ENCODE data around the gene TCF21.
"Not testable (repeated sequence)": the region's sequence is repeated elsewhere in the genome, so short reads cannot be mapped to it uniquely, and the experiment has no call there.

Gene TCF21

DNA sequence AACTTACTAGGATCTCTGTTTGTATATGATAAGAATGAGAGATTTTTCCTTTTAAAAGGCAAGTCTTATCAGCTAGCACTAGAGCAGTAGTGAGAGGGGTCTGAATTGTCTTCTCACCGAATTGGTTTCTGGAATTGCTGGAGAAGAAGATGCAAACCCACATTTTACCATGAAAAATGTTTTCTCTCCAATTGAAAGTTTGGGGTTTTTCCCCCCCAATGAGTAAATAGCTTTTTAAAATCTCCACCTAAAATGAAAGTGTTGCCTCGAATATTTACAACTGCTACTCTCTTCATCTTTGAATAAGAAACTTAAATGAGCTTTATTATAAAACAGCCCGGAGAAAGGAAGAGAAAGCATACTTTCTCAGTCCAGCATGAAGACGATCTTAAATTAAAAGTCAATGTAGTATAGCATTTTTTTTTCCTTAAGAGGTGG is 1.8 kb downstream of the TCF21 start:
- no peak for DNase-seq

DNA sequence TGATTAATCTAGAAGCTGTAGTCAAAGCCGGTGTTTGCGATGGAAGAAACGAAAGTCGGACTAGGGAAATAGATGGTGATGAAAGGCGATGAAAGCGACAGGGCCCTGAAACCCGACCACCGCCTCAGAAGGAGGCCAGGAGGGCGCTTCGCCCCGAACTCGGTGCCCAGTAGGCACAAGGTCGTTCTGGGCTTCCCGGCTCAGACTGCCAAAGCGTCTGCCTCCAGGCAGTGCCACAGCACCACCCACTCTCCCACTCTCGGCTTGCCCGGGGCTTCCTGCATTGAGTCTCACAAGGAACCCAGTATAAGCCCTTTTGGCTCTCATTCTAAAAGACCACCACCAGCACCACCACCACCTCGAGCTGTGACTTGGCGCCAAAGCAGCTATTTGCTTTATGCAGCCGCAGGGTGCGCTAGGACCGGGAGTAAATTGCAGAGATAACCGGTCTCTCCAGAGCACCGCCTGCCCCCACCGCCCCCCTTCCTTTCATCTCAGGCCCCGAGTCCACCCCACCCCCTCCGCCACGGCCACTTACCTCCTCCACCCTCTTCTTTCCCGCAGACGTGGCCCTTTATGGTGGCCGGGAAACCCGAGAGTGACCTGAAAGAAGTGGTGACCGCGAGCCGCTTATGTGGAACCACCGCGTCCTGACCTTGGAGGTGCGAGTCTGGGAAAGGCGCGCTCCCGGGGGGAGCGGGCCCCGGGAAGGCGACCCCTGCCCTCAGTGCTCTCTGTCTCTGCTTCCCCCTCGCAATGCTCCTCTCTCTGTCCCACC is 2.4 kb downstream of the TCF21 start:
- DNase-seq, result no peak

DNA sequence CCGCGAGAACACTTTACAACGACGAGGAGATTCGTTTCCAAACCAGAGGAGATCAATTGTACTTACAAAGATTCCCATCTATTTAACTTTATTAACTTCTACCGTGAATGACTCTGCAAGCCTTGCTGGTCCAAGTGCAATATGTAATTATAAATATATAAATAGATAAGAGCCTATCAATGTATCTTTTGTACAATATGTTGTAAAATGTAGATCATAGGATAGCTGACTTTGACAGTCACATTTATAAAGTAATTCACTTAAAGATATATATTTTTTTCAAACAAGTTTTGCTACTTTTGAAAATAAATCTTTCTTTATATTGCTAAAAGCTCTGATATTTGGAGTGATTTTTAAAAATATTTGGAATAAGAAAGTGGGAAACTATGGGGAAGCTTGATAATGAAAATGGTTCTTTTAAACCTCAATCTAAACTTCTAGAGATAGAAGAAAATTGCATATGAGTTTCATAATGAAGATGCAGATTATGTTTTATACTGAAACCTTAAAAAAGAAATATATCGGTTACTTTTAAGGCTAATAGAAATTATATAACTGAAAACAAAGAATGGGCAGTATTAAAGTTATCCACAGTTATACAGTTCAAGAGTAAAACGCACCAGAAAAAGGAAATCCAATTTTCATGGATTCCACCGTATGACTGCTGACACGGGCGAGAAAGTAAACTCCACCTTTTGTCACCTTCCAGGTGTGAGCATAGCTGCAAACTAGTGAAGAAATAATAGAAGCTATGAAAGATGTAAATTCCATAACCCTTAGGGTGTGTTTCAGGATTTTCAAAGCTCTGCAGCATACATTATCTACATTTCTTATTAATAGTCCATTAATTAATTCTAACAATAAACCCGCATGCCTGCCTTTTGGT is 3.3 kb downstream of the TCF21 start:
- DNase-seq, result no peak

DNA sequence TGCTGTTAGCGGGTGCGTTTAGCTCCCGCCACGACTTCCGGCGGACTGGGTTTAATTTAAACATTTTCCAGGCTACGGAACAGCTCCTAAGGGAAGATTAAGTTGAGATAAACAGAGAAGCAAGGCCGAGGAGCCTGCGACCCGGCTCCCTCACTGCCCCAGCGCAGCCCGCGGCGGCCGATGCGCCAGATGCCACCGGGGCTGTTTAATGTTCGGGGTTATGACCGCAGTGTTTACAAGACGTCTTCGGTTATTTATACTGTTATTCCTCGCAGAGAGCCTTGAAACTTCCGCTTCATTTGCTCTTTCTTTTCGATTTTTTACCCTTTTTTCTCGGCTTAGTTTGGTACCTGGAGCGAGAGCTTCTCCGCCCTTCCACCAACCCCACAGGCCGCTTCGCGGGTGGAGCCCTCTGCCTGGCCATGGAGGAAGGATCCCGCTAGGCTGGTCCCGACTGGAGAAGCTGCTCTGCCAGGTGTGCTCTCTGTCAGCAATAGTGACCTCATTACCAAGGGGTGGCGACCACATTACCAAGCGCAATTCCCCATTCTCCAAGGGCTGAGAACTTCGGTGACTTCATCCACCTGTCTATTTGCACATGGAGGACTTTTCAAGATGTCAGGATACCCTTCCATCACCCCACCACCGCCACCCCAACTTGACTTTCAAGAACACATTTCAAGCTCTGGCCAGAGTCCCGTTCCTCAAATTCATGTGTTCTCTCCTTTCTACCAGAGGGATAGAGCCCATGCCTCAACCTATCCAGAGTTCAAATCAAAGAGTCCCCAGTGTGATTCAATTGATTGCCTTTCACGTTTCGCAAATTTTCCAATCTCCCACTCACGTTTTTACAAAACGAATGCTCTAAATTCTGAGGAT is 4.1 kb downstream of the TCF21 start:
- DNase-seq, result no peak

DNA sequence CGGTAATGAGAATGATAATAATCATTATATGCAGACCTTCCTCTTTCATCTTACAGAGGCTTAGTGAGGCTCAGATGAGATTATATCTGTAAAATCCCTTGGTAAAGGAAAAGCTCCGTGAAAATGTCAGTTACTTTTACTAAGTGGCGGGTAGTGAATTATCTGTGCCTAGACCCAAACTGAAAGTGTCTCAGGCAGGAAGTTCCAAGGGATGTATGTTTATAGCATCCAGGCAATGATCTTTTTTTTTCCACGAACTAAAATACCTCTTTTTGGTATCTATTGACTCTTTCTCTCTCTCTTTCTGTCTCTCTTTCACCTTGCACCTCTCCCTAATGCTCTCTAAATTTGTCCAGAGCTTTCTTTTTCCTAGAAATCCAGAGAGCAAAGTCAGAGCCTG is 5.0 kb downstream of the TCF21 start:
- no peak for DNase-seq

DNA sequence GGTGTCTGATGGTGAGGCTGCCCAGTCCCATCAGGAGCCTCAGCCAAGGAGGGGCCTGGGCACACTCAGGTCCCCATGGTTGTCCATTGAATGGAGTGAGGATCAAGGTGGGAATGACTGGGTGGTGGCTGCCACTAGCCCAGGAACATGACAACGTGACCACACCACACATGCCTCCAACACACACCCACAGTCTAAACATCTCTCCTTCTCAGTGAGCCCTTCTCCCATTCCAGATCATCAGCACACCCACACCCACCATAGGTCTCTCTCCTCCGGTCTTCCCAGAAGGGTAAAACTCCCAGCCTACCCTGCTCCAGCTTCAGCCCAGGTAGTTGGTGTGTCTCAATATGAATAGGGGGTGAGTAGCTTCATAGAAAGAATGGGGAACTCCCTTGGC is 5.5 kb downstream of the TCF21 start:
- no peak for DNase-seq

DNA sequence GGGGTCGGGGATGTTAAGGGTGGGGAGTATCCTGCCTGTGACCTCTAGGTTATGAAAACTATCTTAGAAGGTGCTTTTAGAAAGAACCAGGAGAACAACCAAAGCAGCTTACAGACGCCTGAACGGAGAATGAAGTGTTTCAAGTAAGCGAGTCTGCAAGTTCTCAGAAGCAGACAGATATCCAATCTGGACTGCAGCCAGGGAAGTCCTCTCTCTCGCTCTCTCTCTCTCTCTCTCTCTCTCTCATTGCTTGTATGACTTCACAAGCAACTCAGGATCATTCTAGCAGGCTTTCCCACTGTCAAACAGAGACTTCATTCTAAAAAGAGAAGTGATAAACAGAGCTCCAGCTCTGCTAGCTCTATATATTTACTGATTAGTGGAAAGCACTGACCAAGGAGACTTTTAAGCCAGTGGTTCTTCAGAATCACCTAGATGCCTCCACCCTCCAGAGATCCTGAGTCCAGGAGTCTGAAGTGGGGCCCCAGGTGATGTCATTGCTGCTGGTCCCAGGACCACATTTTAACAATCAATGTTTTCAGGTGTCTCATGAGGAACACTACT is 6.0 kb downstream of the TCF21 start:
- DNase-seq, result no peak

DNA sequence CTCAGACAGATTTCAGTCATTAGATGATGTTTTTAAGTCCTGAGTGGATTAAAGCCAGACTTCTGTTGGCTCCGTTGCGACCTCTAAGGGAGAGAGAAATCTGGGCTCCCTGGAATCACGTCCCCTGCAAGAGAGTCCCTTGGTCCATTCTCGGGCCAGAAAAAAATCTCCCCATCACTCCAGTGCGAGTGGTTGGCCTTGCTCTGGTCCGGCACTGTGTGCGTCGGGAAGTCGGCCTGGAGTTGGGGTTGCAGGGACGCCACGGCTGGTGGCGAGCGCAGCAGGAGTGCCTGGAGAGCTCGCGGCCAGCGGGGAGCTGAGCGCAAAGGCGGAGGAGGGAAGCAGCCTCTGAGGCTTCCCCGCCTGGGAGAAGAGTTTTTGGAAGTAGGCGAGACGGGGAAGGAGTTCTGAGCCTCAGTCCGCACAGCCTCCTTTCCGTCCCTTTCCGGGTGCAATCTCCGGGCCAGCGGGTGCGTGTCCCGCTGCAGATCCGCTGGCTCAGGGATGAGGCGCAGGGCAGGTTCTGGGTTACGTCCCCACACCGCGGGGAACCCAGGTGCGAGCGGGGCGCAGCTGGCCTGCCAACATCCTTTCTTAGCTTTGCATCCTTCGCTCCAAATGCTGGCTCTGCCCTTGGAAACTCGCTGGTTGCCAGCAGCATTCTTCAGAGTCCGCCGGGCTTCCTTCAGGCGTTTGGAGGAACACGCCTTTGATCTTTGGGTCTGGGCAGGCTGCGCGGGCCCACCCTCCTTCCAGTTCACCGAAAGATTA is 6.8 kb downstream of the TCF21 start:
- DNase-seq, result no peak

DNA sequence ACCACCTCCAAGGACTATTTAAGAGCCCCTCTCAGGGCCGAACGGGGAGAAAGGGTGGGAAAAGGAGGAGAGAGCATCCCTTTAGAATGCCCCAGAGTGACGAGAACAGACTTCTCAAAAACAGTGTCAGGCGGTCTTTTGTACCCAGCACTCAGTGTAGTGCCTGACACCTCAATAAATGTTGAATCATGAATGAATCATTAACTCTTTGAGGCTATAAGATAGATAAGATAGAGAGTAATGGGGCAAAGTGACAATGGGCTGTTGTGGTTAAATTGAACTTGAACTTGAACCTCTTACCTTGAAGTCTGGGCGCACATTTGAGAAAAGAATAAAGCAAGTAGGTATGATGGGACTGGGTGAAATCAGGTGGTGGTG is 7.4 kb downstream of the TCF21 start:
- no peak for DNase-seq

DNA sequence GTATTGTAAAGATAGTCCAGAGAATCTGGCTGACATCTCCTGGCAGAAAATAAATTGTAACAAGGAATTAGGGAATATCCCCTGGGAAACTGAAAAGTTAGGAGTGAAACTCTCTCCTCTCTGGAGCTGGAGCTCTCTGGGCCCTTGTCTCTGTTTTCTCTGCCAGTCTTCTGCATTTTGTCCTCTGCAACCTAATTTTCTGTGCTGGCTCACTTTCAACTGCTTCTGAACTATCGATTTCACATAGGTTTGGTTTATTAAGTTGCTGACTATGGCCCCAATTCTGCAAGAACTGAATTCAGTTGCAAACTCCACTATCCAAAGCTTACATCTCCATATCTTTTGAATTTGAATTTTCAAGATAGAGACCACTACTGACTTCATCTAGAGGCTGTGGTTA is 9.3 kb downstream of the TCF21 start:
- DNase-seq, result no peak

DNA sequence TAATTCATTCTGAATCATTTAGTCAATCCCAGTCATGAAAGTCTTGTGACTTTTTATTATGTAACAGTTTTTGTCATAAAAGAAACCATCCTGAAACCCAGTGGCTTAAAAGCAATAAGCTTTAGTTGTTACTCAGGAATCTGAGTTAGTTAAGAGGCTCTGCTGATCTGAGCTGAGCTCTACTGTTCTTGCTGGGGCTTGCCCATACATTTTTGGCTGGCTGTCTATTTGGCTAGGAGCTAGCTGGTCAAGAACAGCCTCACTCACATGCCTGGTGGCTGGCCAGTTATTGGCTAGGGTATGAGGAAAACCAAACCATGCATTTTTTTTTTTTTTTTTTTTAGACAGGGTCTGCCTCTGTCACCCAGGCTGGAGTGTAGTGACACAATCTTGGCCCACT is 10.6 kb downstream of the TCF21 start:
- DNase-seq, result no peak

DNA sequence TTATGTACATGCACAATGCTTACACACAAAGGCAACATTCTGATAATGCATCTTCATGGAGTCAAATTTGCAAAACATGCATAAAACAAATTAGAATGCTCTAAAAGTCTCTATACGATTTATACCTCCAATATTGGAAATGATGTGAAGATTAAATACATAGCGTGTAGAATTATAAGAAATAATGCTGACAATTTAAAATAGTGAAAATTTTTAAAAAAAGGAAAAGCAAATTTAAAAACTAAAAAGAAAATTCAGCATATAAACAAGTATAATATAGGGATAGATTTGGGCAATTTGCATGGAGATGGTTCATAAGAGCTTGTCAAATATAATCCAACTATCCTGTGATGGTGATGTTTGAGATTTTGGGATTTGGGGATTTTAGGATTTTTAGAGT is 14.9 kb downstream of the TCF21 start:
- no peak for DNase-seq

DNA sequence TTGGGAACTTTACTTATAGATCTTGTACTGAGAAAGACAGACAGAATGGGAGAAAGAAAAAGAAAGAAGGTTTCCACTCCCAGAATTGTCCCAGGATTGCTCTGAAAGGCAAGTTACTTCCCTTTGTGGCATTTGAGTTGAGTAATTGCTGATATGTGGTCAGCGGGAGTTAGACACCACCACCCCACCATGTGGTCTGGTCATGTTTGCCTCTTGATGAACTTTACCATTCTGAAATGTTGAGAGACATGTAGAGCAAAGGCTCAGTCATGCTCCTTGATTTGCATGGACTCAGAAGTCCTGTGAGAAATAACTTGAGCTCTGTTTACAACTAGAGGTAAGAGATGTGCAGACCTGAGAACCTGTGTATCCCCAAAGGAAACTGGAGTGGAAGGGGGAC is 17.1 kb downstream of the TCF21 start:
- DNase-seq, result no peak

DNA sequence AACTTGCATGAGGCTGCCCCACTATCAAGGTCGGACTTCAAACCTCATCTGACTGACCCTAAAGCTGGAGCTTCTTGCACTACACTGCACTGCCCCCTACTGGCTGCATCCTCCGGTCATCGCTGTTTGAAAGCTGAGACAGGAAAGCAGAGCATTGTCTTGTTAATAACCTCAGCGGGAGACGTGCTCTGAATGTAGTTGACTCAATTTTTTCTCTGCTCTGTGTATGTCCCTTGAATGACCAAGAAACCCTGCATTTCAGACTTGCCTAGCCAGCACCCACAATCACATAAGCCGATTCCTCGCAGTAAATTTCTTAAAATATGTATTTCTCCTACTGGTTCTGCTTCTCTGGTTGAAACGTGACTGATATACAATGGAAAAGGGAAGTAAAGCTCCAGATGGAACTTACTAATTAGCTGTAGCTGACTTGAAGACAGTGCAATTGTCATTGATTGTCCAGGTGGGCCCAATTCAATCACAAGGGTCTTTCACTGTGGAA is 27.8 kb downstream of the TCF21 start:
- peak; percentile 7 to 64 (median 50) for DNase-seq

DNA sequence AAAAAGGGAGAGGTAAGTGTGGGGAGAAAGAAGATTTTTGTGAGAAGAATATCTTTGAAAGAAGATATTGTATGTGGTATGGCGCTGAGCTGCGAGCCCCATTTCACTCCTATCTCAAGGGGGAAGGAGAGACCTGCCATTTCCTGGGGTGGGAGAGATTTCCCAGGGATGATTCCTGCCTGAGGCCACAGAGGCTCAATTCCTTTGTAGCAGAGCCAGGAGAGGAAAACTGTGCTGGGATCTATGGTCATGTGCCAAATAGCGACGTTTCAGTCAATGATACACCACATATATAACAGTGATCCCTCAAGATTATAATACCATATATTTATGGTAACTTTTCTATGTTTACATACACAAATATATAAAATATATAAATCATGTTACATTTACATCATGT is 28.9 kb downstream of the TCF21 start:
- no peak for DNase-seq

DNA sequence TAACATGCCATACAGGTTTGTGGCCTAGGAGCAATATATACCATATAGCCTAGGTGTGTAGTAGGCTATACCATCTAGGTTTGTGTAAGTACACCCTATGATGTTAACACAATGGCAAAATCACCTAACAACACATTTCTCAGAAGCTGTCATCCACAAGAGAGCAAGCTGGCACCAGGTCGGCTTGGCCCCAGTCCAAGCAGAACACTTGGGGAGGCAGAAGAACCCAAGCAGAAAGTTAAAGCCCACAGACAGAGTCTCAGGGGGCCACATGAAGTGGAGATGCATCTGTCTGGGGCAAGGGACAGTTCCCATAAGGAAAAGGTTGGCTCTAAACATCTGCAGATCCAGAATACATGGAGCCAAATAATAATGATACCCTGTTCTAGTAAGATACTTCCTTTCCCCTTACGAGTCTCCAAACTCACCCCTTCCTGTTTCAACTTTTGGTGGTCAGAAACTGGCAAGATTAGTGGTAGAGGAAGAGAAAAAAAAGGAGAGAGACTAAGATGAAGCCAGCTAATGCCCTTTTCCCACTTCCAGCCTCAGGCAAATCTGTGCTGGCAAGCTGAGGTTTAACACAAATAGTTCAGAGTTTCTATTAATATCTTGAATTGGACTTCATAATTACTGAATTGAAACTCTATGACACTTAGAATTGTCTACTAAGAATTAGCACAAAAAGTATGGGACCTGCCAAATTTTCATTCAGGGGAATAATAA is 29.5 kb downstream of the TCF21 start:
- no peak for DNase-seq

DNA sequence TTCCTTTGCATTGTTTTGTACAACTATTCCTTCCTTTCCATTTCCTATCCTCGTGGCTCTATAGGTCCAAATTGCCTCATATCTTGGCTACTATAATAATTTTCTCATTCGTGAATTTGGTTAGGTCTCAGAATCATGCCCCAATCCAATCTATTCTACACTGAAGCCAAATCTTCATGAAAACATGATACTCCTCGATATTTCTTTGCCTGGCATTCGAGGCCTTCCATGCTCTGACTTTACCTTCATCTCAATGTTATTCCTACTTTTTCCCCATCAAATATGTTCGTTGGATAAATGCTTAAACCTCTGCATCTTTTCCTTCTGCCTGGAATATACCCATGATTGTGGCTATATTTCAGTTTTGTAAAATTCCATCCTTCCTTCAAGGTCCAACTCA is 30.4 kb downstream of the TCF21 start:
- DNase-seq, result no peak

DNA sequence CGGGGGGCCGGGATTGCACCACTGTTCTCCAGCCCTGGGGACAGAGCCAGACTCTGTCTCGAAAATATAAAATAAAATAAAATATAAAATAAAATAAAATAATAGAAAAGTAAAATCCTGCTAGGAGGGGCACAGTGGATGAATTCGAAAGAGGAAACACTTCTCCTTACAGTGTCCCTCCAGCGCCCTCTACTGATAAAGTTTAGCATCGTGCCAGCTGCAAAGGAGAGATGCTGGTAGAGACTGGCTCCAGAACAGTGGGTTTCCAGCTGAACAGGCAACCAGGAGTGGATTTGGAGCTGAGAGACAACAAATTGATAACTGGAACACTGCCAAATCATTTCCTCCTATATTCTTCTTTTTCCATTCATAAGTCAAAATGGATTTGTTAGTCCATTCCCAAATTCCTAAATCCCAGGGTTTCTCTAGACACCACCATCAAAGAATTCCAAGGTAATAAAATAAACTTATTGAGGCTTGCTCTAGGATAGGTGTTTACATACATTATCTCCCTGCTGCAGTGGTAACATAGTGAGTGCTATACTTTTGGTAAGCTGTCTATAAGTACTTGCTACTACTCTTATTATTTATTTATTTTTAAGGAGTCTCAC is 32.4 kb downstream of the TCF21 start:
- DNase-seq, result peak; percentile 2 to 43 (median 12)

DNA sequence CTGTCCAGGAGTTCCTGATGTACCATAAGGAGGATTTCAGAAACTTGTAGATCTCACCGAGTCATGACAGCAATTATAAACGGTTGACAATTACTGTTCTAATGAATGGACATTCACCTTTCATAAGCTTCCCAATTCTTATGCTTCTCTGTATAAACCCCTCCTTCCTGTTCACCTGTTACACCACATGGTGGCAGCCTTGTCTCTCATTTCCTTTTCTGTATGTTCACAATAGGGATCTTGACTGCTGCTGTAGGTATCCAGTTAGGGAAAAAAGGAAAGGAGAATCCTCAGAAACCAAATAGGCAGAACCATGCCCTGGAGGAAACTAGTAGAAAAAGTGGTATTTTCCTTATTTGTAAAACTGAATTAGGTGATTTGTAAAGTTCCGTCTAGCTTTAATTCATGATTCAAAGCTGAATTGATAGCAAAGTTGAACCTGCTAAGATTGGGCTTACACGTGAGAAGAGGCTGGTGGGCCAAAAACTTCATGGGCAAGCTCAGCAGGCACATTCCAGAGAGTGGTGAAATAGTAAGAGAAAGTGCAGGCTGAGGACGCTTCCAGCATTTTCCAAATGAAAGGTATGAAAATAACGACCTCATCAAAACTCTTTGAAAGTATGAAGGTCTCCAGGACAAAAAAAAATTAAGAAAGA is 35.2 kb downstream of the TCF21 start:
- DNase-seq, result peak in 1 of 4 experiments; percentile 14

DNA sequence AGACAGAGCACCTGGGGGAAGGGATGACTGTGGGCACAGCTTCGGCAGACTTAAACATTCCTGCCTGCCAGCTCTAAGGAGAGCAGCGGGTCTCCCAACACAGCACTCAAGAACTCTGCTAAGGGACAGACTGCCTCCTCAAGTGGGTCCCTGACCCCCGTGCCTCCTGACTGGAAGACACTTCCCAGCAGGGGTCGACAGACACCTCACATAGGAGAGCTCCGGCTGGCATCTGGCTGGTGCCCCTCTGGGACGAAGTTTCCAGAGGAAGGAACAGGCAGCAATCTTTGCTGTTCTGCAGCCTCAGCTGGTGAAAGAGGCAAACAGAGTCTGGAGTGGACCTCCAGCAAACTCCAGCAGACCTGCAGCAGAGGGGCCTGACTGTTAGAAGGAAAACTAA is 42.3 kb downstream of the TCF21 start:
- DNase-seq, result not testable (repeated sequence)
